AG10803 (cell line): Measurements from ENCODE around the gene STAB1.
A peak's percentile ranks its signal among the peaks of the same experiment; 100 is the strongest.

Experiments
- DNase-seq: peaks from one replicate; pipeline ENCODE4 v3.0.0; 2010; ENCODE audit warnings: low read depth
- H3K4me3 ChIP-seq: 2 replicates; pipeline ENCODE4 v1.5.1; 2011; ENCODE audit warnings: mild to moderate bottlenecking, low read length, control low read depth
- TF ChIP-seq, protein P1 (sequence below): conservative IDR thresholded peaks from 2 replicates; pipeline ENCODE4 v1.5.1; 2011; ENCODE audit warnings: mild to moderate bottlenecking, low read length, control low read depth, inconsistent platforms

Gene STAB1

DNA sequence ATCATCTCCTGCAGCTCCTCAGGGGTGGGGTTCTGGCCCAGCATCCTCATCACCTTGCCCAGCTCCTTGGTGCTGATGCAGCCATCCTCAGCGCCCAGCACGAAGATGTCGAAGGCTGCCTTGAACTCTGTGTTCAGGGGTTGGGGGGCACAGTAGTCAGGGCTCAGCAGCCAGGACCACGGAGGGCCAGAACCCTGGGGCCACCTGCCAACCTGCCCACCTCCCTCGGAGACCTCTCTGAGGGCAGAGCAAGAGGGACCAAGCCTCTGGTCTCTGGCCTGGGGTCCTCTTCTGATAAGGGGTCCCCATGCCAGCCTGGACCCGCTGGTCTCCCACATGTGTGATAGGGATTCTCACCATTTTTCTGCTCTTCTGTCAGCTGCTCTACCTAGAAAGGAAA is 43.0 kb upstream of the STAB1 start:
- no peak for DNase-seq
- TF ChIP-seq, protein P1, sequence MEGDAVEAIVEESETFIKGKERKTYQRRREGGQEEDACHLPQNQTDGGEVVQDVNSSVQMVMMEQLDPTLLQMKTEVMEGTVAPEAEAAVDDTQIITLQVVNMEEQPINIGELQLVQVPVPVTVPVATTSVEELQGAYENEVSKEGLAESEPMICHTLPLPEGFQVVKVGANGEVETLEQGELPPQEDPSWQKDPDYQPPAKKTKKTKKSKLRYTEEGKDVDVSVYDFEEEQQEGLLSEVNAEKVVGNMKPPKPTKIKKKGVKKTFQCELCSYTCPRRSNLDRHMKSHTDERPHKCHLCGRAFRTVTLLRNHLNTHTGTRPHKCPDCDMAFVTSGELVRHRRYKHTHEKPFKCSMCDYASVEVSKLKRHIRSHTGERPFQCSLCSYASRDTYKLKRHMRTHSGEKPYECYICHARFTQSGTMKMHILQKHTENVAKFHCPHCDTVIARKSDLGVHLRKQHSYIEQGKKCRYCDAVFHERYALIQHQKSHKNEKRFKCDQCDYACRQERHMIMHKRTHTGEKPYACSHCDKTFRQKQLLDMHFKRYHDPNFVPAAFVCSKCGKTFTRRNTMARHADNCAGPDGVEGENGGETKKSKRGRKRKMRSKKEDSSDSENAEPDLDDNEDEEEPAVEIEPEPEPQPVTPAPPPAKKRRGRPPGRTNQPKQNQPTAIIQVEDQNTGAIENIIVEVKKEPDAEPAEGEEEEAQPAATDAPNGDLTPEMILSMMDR = no peak
- H3K4me3 ChIP-seq = no peak overlapping the region

DNA sequence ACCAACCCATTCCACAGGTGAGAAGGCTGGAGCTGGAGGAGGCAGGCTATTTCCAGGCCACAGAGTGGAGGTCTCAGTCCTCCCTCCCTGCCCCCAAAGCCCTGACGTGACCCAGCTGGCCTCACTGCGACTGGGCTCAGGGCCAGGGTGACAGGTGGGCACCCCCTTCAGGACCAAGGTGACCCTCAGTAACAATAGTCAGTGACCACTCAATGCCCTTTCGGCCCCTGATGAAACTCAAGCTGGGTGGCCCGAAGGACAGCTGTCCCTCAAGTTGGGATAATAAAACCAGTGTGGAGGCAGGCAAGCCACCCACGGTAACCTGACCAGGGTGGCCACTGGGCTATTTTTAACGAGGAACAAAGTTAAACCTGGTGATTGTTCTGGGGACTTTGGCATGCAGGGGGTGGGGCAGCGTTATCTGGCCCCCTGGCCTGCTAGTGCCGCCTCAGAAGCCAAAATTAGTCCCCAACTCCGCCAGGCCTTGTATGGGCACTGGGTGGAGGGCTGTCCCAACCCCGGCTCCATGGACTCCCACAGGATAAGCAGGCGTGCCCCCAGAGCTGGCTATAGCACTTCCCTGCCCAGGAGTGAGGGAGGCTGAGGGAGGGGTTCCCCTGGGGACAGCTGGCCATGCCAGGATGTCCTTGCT is 42.4 kb upstream of the STAB1 start:
- no peak overlapping the region for H3K4me3 ChIP-seq

DNA sequence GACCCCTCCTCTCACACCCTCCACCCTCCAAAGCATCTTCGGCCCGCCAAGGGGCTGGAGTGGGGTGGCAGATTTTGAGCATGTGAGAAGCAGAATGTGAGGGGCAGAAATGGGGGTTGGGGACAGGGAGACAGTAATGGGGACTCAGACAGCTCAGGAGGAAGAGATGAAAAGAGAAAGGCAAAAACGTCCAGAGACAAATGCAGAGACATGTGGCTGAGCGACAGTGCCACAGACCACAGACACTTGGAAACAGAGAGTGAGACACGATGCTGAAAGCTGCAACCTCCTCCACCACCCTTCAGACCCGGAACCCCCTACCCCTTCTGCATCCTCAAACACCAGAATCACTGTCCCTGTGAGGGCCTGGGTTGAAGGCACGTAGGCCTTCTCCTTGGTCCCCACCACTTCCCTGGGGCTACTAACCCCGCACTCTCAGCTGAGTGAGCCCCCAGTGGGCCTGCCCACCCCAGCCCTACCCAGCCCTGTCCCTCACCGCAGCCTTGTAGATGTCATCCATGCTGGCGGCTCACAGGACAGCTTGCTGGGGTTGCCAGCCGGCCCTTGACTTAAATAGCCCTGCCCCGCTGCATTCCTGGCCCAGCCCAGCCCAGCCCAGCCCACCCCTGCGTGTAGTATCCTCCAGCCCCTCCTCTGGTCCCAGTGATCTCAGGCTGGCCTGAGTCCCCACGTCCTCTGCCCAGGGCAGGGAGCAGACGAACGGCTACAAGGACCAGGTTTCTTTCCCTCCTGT is 41.5 kb upstream of the STAB1 start, which contains the start of gene TNNC1:
TNNC1 (minus strand) TSS at position 546 of the 754 bp plus-strand sequence; CDS start at position 520, 26 bp downstream.
- TF ChIP-seq, protein P1 = no peak
- peak within 1 kb of the TSS; percentile 86 for H3K4me3 ChIP-seq
- DNase-seq = no peak

More for the DNA sequence above, 42.4 kb upstream of the STAB1 start:
- DNase-seq = no peak
- TF ChIP-seq, protein P1 = no peak

DNA sequence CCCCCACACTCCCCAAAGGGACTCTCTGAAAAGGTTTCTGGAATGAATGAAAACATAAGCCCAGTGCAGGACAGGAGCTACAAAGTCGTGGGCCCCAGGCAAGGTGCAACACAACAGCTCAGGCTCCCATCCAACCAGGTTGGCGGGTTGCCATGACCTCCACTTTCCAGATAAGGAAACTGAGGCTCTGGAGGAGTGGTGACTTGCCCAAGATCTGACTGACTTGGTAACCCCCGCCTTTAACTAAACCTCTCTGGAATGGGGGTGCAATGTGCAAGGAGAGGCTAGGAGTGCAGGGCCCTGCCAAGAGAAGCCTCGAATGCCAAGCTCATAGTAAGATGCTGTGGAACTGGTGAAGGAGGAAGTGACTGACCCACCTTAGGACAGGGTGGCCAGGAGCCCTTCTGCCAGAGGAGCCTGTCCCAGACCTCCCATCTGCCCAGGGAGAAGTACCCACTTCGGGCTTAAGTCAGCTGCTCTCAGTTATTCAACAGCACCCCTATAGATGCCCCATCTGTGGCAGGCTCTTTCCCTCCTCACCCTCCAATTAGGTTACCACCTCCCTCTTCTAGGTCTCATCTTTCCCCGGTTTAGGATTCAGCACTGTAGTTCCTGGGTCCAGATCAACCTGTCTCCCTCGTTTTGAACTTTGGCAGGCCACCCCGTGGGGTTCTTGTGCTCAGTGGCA is 40.7 kb upstream of the STAB1 start:
- DNase-seq = no peak
- TF ChIP-seq, protein P1 = no peak
- H3K4me3 ChIP-seq = peak overlapping the region; percentile 86

DNA sequence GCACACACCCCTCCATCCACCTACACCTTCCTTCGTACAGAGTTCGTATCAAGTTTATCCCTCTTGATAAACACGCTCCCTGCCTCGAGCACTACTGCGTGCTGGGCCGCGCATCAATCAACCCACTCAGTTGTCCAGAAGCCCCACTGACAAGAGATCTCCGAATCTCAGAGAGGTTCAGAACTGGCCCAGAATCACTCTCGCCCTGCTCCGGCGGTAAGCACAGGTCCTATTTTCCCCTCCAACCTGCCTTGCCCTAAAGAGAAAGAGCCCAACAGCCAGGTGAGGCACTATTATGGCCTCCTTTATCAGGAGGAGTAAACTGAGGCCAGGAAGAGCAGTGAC is 40.2 kb upstream of the STAB1 start:
- DNase-seq = no peak
- TF ChIP-seq, protein P1 = no peak
- H3K4me3 ChIP-seq = peak overlapping the region; percentile 86

DNA sequence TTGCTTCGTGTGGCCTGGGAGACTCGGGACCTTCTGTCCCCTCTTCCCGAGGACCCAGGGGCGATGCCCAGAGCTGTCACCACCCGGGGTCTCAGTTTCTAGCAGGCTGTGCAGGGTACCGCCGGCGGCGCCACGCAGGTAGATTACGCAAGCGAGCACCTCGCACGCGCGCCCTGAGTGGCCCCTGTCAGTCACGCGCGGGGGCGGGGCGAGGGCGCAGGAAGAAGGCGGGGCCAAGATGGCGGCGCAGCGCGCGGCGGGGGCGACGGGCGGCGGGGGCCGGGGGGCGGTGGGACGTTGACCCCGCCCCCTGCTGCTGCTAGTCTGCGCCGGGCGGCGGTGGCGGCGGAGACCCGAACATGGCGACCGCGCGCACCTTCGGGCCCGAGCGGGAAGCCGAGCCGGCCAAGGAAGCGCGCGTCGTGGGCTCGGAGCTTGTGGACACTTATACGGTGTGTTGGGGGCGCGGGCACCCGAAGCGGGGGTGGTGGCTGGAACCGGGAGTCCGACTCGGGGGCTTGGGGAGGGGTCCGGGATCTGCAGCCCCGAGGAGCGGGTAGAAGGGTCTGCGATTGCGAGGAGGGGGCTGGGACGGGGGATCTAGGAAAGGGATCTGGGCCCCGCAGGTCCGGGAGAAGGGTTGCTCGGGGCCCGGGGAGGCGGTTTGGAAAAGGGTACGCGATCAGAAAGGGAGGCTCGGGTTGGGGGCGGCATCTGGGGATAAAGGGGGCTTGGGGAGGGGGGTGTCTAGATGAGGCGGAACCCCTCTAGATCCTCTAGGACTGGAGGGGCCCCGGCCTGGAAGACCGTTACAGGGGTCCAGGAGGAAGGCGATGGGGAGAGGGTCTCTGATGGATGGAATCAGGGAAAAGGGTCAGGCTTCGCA is 39.6 kb upstream of the STAB1 start, which contains the start of gene NISCH:
NISCH (plus strand) TSS at position 322 of the 886 bp plus-strand sequence; CDS start at position 360, 38 bp downstream.
- TF ChIP-seq, protein P1 = no peak
- peak within 1 kb of the TSS; percentile 86 for H3K4me3 ChIP-seq
- DNase-seq = peak; percentile 67
